Stimulated activated naive CD8-positive, alpha-beta T cell treated with anti-CD3 and anti-CD28 coated beads, Interleukin-15, Interleukin-2, amounts not matched to agents 100 ng/mL and 50 ng/mL, for 24 hours (primary cell): ENCODE data around the gene PTRH2.

Experiments used
- H3K27ac Mint-ChIP-seq: one replicate; pipeline ENCODE4 v1.8.0; 2021; ENCODE audit warnings: mild to moderate bottlenecking, mixed read lengths
- H3K27me3 Mint-ChIP-seq: one replicate; pipeline ENCODE4 v1.8.0; 2021; ENCODE audit warnings: mixed read lengths
- H3K36me3 Mint-ChIP-seq: one replicate; pipeline ENCODE4 v1.8.0; 2021; ENCODE audit warnings: low read depth, mixed read lengths
- H3K4me1 Mint-ChIP-seq: one replicate; pipeline ENCODE4 v1.8.0; 2021; ENCODE audit warnings: low read depth, mixed read lengths
- H3K4me3 Mint-ChIP-seq: one replicate; pipeline ENCODE4 v1.8.0; 2021; ENCODE audit warnings: mild to moderate bottlenecking, mixed read lengths
- H3K9me3 Mint-ChIP-seq: one replicate; pipeline ENCODE4 v1.8.0; 2021; ENCODE audit warnings: mixed read lengths

Gene PTRH2

GRCh38 chr17:59698143-59698542 is 9.1 kb downstream of the PTRH2 start:
- H3K36me3 Mint-ChIP-seq = peaks cover 83% of the 10 kb centered on the region
- H3K4me3 Mint-ChIP-seq = no peak overlapping the region
- no peaks in the 10 kb centered on the region for H3K9me3 Mint-ChIP-seq
- peaks cover 71% of the 10 kb centered on the region for H3K4me1 Mint-ChIP-seq
- H3K27me3 Mint-ChIP-seq = no peaks in the 10 kb centered on the region
- H3K27ac Mint-ChIP-seq = no peak overlapping the region

- Mint-ChIP-seq H3K9me3 (no peaks in the 10 kb centered on the region), H3K27ac (peak overlapping the region; percentile 42), H3K4me1 (peaks cover 59% of the 10 kb centered on the region), H3K4me3 (no peak overlapping the region), H3K36me3 (peaks cover 89% of the 10 kb centered on the region), H3K27me3 (no peaks in the 10 kb centered on the region)
These were observed 10.4 kb downstream of the PTRH2 start for GRCh38 chr17:59696682-59697277.

- H3K4me1 Mint-ChIP-seq = peaks cover 55% of the 10 kb centered on the region
- H3K4me3 Mint-ChIP-seq = no peak overlapping the region
- H3K36me3 Mint-ChIP-seq = peaks cover 92% of the 10 kb centered on the region
- peak overlapping the region; percentile 33 for H3K27ac Mint-ChIP-seq
- H3K27me3 Mint-ChIP-seq = no peaks in the 10 kb centered on the region
- no peaks in the 10 kb centered on the region for H3K9me3 Mint-ChIP-seq
These were observed 11.1 kb downstream of the PTRH2 start for GRCh38 chr17:59695945-59696681.

GRCh38 chr17:59694344-59694743 is 12.9 kb downstream of the PTRH2 start:
- no peak overlapping the region for H3K4me3 Mint-ChIP-seq
- no peaks in the 10 kb centered on the region for H3K9me3 Mint-ChIP-seq
- H3K27ac Mint-ChIP-seq = peak overlapping the region; percentile 1
- H3K36me3 Mint-ChIP-seq = peaks cover 88% of the 10 kb centered on the region
- H3K4me1 Mint-ChIP-seq = peaks cover 37% of the 10 kb centered on the region
- H3K27me3 Mint-ChIP-seq = no peaks in the 10 kb centered on the region

- Mint-ChIP-seq H3K27me3 (no peaks in the 10 kb centered on the region), H3K4me3 (no peak overlapping the region), H3K27ac (no peak overlapping the region), H3K4me1 (peaks cover 30% of the 10 kb centered on the region), H3K36me3 (peaks cover 84% of the 10 kb centered on the region), H3K9me3 (no peaks in the 10 kb centered on the region)
These were observed 13.6 kb downstream of the PTRH2 start for GRCh38 chr17:59693582-59693981.

GRCh38 chr17:59688496-59688895 is 18.7 kb downstream of the PTRH2 start:
- Mint-ChIP-seq H3K27me3 (no peaks in the 10 kb centered on the region), H3K4me1 (peaks cover 3% of the 10 kb centered on the region), H3K27ac (peak overlapping the region; percentile 59), H3K9me3 (no peaks in the 10 kb centered on the region), H3K36me3 (peaks cover 74% of the 10 kb centered on the region), H3K4me3 (no peak overlapping the region)

GRCh38 chr17:59688008-59688407 is 19.2 kb downstream of the PTRH2 start:
- Mint-ChIP-seq H3K4me1 (peaks cover 3% of the 10 kb centered on the region), H3K4me3 (no peak overlapping the region), H3K36me3 (peaks cover 75% of the 10 kb centered on the region), H3K27me3 (no peaks in the 10 kb centered on the region), H3K27ac (peak overlapping the region; percentile 32), H3K9me3 (no peaks in the 10 kb centered on the region)

GRCh38 chr17:59684967-59685366 is 22.3 kb downstream of the PTRH2 start:
- no peaks in the 10 kb centered on the region for H3K4me1 Mint-ChIP-seq
- no peak overlapping the region for H3K27ac Mint-ChIP-seq
- H3K9me3 Mint-ChIP-seq = no peaks in the 10 kb centered on the region
- H3K27me3 Mint-ChIP-seq = no peaks in the 10 kb centered on the region
- H3K36me3 Mint-ChIP-seq = peaks cover 84% of the 10 kb centered on the region
- no peak overlapping the region for H3K4me3 Mint-ChIP-seq

GRCh38 chr17:59683283-59683682 is 23.9 kb downstream of the PTRH2 start:
- Mint-ChIP-seq H3K27me3 (no peaks in the 10 kb centered on the region), H3K4me3 (no peak overlapping the region), H3K27ac (no peak overlapping the region), H3K4me1 (no peaks in the 10 kb centered on the region), H3K9me3 (no peaks in the 10 kb centered on the region), H3K36me3 (peaks cover 84% of the 10 kb centered on the region)

- no peak overlapping the region for H3K4me3 Mint-ChIP-seq
- H3K9me3 Mint-ChIP-seq = no peaks in the 10 kb centered on the region
- H3K27me3 Mint-ChIP-seq = no peaks in the 10 kb centered on the region
- no peak overlapping the region for H3K27ac Mint-ChIP-seq
- peaks cover 77% of the 10 kb centered on the region for H3K36me3 Mint-ChIP-seq
- H3K4me1 Mint-ChIP-seq = peaks cover under 1% of the 10 kb centered on the region
These were observed 26.9 kb downstream of the PTRH2 start for GRCh38 chr17:59680314-59680713.

- Mint-ChIP-seq H3K9me3 (no peaks in the 10 kb centered on the region), H3K4me3 (no peak overlapping the region), H3K36me3 (peaks cover 79% of the 10 kb centered on the region), H3K27ac (no peak overlapping the region), H3K27me3 (no peaks in the 10 kb centered on the region), H3K4me1 (peaks cover 5% of the 10 kb centered on the region)
These were observed 28.3 kb downstream of the PTRH2 start for GRCh38 chr17:59678918-59679317.

- H3K36me3 Mint-ChIP-seq = peaks cover 73% of the 10 kb centered on the region
- peaks cover 9% of the 10 kb centered on the region for H3K4me1 Mint-ChIP-seq
- no peak overlapping the region for H3K4me3 Mint-ChIP-seq
- H3K9me3 Mint-ChIP-seq = no peaks in the 10 kb centered on the region
- H3K27ac Mint-ChIP-seq = no peak overlapping the region
- H3K27me3 Mint-ChIP-seq = no peaks in the 10 kb centered on the region
These were observed 30.5 kb downstream of the PTRH2 start for GRCh38 chr17:59676716-59677115.

- no peak overlapping the region for H3K4me3 Mint-ChIP-seq
- peaks cover 18% of the 10 kb centered on the region for H3K4me1 Mint-ChIP-seq
- no peaks in the 10 kb centered on the region for H3K27me3 Mint-ChIP-seq
- no peaks in the 10 kb centered on the region for H3K9me3 Mint-ChIP-seq
- peaks cover 71% of the 10 kb centered on the region for H3K36me3 Mint-ChIP-seq
- no peak overlapping the region for H3K27ac Mint-ChIP-seq
These were observed 32.0 kb downstream of the PTRH2 start for GRCh38 chr17:59675231-59675630.

GRCh38 chr17:59671386-59671785 is 35.8 kb downstream of the PTRH2 start:
- H3K4me1 Mint-ChIP-seq = peaks cover 41% of the 10 kb centered on the region

GRCh38 chr17:59669944-59670343 is 37.3 kb downstream of the PTRH2 start:
- peak overlapping the region; percentile 76 for H3K27ac Mint-ChIP-seq
- H3K4me1 Mint-ChIP-seq = peaks cover 37% of the 10 kb centered on the region
- H3K36me3 Mint-ChIP-seq = peaks cover 73% of the 10 kb centered on the region
- no peaks in the 10 kb centered on the region for H3K9me3 Mint-ChIP-seq
- H3K4me3 Mint-ChIP-seq = peak overlapping the region; percentile 5
- no peaks in the 10 kb centered on the region for H3K27me3 Mint-ChIP-seq

More at GRCh38 chr17:59671386-59671785, 35.8 kb downstream of the PTRH2 start:
- Mint-ChIP-seq H3K9me3 (no peaks in the 10 kb centered on the region), H3K27ac (peak overlapping the region; percentile 76), H3K36me3 (peaks cover 73% of the 10 kb centered on the region), H3K4me3 (no peak overlapping the region), H3K27me3 (no peaks in the 10 kb centered on the region)

GRCh38 chr17:59669411-59669810 is 37.8 kb downstream of the PTRH2 start:
- peak overlapping the region; percentile 76 for H3K27ac Mint-ChIP-seq
- H3K27me3 Mint-ChIP-seq = no peaks in the 10 kb centered on the region
- H3K4me3 Mint-ChIP-seq = no peak overlapping the region
- peaks cover 37% of the 10 kb centered on the region for H3K4me1 Mint-ChIP-seq
- H3K9me3 Mint-ChIP-seq = no peaks in the 10 kb centered on the region
- peaks cover 73% of the 10 kb centered on the region for H3K36me3 Mint-ChIP-seq
